CD4-positive, alpha-beta T cell treated with Interleukin-6 at 100 ng/mL for 8 hours (primary cell): ENCODE results near the gene SLC37A1.

Experiments
- DNase-seq: peaks from one replicate; pipeline ENCODE4 v3.0.0-alpha.2; 2020; ENCODE audit warnings: mixed read lengths, low spot score

SLC37A1 gene

DNA sequence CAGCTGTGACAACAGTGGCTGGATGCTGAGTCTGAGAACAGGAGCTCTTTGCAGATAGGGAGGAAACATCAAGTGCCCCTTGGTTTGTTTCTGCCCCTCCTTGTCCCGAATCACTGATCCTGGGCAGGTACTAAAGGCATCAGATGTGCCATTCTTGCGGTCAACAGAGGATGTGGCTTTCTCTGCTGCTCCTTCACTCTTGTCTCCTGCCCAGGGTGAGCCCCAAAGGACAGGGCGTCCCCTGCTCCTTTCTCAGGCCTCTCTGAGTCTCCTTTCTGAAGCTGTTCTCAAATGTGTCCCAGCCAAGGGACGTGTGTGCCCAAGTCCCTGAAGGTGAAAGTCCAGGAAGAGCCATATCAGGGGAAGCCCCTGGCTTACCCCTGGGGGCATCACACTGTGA lies 31.7 kb downstream of the SLC37A1 start:
- no peak for DNase-seq

- no peak for DNase-seq
Measured at GRCh38 chr21:42545745-42546144, 32.1 kb downstream of the SLC37A1 start.

- no peak for DNase-seq
Measured at GRCh38 chr21:42546433-42546832, 32.8 kb downstream of the SLC37A1 start.

DNA sequence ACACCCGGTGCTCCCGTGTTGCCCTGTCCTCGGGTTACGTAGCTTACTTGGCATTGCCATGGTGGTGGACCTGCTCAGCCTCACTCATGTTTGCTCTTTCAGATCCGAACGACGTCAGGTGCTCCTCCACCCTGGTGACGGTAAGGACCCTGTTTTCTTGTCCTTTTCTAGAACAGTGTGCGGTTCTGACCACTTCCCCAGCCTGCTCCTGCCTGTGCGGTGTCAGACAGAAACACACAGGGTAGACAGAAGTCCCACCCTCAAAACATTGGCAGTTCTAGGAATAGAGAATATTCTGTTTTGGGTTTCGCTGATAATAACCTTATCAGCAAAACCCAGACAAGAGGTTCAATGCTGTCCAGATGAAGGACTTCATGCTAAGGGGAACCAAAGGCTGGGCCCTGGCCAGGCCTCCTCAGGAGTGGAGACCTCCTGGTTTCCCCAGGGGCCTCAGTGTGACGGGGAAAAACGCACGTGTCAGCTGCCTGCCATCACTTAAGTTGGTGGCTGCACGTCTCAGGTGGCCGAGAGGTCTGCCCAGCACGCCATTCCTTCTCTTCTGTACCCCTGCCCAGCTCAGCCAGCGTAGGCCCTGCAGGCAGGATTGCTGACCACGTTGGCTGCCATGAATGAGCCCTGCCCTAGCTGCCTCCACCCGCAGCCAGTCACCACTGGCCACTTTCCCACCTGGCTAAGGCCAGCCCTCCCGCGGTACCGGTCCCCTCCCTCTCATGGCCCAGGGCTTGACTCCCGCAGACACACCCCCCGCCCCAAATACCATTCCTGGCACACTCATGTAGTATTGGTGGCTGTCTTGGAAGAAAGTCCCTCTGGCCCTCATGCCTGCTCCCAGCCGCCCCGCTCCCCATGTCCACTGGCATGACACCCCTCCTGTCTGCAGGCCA lies 33.6 kb downstream of the SLC37A1 start:
- no peak for DNase-seq

- DNase-seq: no peak
Measured at GRCh38 chr21:42547906-42548365, 34.3 kb downstream of the SLC37A1 start.

- no peak for DNase-seq
Measured at GRCh38 chr21:42548687-42549406, 35.2 kb downstream of the SLC37A1 start.

DNA sequence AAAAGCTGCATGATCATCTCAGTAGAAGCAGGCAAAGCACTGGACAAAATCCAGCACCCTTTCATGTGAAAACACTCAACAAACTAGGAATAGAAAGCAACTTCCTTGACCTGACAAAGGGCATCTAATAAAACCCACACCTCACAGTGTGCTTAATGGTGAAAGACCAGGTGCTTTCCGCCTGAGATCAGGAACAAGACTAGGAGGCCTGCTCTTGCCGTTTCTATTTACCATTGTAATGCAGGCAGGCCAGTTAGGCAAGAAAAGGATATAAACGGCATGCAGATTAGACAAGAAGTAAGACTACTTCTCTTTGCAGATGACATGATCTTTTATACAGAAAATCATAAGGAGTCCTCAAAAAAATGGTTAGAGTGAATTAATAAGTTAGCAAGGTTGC lies 37.2 kb downstream of the SLC37A1 start:
- no peak for DNase-seq

DNA sequence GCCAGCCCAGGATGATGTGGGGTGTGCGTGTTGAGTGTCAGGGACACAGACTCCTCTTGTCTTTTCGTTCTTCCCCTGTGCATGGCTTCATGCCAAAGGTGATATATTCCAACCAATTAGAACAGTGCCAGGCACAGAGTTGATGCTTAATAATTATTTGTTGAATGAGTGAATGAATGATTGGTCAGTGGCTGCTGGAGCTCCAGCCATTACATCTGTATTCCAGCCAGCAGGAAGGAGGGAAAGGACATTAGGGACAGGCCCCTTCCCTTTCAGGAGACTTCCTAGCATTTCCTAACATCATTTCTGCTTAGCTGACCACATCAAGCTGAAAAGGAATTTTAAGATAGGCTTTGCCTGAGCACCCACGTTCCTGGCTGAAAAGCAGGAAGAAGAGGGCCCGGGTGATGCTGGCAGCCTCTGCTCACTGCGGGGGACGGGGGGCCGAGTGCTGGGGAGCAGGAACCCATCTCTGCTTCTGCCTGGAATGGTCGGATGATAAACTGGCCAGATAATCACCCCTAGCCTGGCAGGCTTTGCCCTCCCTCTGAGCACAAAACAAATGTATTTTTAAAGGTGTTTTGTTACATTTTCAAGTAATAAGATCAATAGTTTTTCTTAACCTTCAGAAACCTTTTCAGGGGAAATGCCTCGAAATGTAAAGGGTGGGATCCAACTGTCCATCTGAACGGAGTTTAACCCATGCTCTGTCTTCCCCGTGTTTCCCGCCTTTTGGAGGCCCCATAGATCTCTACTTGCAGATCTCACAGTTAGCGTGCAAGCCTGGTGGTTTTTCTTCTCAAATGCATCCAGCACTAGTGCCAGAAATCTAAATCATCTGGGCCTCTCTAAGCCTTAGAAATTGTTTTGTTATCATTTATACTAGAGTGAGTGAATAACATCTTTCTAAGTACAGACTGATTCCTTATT lies 39.0 kb downstream of the SLC37A1 start:
- no peak for DNase-seq

- DNase-seq: no peak
Measured at GRCh38 chr21:42553435-42553834, 39.8 kb downstream of the SLC37A1 start.

DNA sequence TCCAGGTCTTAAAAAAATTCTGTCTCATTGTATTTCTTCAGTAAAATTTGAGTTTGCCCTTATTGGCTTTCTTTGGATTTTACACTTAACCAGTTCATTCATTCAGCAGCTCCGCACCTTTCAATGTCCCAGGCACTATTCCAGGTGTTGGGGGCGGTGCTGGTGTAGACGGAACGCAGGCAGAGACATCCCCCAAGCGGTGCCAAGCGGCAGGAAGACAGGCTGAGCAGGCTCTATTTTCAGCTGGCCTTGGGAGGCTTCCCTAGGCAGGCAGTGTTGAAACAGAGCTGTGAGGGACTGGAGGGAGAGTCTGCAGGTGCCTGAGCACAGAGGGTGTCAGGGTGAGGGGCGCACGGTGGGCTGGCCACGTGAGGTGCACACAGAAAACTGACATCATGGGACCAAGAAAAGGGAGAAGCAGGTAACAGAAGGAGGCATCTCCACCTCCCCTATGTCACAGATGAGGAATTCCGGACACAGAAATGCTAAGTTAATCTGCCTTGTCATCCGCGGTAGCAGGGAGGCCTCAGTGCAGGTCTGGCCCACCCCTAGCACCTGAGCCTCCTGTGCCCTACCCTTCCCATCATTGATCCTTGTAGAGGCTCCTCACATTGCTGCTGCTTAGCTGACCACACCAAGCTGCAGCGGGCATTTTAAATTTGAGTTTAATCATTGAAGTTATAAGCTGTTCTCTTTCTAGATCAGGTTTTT lies 40.8 kb downstream of the SLC37A1 start:
- no peak for DNase-seq

DNA sequence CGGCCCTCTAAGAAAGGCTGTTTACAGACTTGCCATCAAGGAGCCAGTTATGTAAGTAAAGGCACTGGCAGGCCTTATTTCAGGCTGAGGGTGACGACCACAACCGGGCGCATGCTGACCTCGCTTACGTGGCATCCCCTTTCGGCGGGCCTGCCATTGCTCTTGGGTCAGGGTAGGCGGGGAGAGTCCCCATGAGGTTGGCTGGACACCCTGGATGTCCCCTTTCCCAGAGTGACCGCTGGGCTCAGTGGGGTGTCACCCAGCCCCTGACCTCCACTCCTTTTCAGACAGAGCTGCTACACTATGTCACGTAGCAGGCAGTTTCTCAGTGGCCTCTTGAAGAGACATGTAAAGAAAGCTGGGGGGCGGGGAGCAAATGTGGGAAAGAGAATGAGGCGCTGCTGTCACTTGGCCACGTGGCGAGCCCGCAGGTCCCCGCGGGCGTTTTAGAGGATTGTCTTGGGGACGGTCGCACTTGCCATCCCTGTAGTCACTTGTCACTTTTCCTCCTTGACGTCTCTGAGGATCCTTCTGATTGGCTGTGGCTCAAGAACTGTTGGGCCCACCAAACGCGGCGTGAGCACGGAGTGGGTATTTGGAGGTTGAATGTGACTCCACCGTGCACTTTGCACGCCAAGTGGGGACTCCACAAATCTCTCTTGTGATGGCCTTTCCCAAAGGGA lies 42.2 kb downstream of the SLC37A1 start:
- no peak for DNase-seq

DNA sequence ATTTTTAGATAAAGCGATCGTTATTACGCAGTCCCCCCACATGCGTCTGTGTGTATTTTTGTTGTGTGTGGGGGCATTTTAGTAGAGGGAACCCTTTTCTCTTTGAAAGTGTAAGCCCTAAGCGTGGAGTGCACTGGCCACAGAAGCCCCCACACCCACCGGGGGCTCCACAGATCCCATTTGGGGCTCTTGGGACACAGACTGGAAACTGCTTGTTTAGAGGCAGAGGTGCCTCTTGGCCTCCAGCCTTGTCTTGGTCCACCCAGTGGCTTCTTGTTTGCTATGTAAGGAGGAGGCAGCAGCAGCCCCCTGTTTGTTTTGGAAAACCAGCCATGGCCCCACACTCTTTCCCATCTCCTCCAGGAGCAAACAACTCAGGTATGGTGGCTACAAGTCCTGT lies 42.8 kb downstream of the SLC37A1 start:
- no peak for DNase-seq

DNA sequence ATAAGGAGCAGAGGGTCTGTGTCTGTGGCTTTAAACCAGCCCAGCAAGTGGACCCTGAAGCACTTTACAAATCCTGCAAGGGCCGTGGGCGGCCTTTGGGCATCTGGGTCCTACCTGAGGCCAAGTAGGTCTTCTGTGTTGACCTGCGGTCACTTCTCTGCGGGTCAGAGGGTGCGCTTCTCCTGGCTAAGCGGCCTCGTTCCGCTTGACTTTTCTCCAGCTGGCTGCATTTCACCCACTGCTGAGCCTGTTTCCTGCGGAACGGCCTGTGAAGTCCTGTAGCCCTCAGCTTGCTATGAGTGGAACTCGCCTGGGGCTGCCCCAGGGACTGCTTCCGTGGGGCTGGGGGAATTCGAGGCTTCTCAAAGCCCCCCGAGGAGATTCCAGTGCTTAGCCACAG lies 43.3 kb downstream of the SLC37A1 start:
- no peak for DNase-seq

GRCh38 chr21:42557420-42557819 lies 43.8 kb downstream of the SLC37A1 start:
- no peak for DNase-seq

GRCh38 chr21:42558368-42558767 lies 44.7 kb downstream of the SLC37A1 start:
- DNase-seq: no peak

DNA sequence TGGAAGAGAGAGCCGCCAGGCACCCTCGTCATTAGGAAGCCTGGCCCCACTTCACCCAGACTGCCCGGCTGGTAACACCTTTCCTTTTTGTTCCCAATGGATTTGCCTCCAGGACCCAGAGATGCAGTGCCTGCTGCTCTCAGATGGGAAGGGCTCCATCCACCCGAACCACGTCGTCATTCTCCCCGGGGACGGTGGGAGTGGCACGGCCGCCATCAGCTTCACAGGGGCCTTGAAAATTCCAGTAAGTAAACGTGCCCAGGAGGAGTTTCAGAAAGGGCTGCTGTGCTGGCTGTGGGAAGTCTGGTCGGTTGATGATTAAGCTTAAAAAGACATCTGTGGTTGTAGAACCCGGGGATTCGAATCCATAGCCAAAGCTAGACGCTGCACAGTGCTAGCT lies 45.2 kb downstream of the SLC37A1 start:
- DNase-seq: no peak

DNA sequence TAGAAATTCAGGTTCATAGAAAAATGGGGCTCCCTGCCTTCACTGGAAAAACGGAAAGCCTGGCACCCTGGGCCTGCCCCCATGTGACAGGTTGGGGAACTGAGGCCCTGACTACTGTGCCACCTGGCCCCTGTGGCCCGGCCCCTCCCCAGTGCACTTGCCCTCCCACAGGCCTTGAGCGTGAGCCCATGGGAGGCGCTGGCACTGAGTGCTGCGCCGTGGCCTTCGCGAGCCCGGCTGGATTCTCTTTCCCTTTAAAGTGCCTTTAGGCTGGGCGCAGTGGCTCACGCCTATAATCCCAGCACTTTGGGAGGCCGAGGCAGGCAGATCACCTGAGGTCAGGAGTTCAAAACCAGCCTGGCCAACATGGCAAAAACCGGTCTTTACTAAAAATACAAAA lies 45.7 kb downstream of the SLC37A1 start:
- DNase-seq: no peak

DNA sequence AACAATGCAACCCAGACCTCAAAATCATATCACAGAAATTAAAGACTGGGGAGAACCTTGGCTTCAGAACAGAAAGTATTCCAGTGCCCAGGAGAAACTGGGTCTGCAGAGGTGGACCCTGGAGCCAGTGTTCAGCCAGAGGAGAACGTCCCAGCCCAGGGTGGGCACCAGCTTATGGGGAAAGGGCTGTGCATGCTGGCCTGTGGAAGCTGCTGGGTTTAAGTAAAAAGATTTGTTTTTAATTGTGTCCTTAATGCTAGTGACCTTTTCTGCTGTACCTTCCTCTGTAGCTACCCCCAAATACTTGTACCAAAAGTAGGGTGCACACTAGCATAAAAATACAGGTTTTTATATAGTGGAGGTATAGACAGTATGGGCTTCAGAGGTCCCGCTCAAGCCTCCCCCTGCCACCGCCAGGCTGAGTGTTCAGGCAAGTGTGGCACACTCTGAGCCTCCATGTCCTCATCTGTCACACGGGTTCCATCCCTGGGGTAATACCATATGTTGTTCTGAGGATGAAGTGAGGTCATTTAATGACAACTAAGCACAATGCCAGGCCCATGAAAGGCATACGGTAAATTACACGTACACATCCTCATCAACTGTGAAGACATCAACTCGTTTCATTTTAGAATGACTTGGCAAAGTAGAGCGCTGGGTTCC lies 47.0 kb downstream of the SLC37A1 start:
- no peak for DNase-seq

DNA sequence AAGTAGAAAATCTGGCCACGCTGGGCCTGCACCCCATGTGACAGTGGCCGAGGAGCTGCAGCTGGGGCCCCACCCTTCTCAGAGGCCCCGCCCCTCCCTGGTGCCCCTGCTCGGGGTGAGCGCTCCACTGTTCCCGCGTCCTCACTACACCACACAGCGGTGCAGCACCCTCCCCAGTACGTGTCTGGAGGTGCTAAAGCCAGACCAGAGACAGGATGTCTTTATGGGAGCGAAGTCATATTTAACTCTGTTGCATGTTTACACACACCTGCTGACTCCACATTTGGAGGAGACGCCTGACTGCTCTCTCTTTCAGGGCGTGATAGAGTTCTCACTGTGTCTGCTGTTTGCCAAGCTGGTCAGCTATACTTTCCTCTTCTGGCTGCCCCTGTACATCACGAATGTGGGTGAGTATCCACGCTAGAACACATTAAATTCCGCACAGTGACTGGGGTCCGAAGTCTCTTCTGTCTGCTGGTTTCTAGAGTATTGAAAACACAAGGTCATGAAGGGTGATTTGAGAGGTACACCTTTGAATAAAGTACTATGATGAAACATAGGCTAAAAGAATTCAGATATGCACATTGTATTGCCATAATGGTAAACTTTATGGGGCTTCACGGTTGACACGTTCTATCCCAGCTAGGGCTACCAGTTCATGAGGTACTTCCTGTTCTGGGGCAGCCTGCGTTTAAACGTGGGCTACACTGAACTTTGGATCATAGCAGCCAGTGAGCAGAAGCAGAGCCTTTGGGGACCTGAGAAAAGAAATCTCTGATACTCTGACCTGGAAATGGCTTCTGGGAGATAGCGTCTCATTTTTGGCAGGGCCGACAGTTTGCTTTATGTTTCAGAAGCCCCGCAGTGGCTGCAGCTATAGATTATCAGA lies 48.4 kb downstream of the SLC37A1 start:
- DNase-seq: no peak
